Spleen (tissue), 11 donors: ENCODE measurements around the gene CCSAP. TPM values are rescaled to one million over a fixed set of nuclear protein-coding genes. Genes with fewer than 3 reads are reported as not detected.

Experiments used
- DNase-seq: peaks from one replicate; pipeline ENCODE4 v3.0.0-alpha.2; 2020
- H3K27ac ChIP-seq, 8 donors: fragments of 200-600 bp; sonication (generic) in 7 of 8; 1 replicate in 4 of 8; 2 replicates in 4 of 8; pipeline versions ENCODE4 v1.5.0 to v1.8.0; 2016 to 2021; ENCODE audit warnings: inconsistent platforms in 4 of 8, mild to moderate bottlenecking in 4 of 8, moderate library complexity in 1 of 8
- H3K27me3 ChIP-seq, 7 donors: fragments of 200-600 bp; sonication (generic) in 6 of 7; replicated peaks in 1 of 7; 1 replicate in 4 of 7; 2 replicates in 3 of 7; pipeline versions ENCODE4 v1.5.0 to v1.8.0; 2016 to 2021; ENCODE audit warnings: inconsistent platforms in 3 of 7, mild to moderate bottlenecking in 1 of 7
- H3K36me3 ChIP-seq, 6 donors: fragments of 200-600 bp; sonication (generic) in 5 of 6; 1 replicate in 4 of 6; 2 replicates in 2 of 6; pipeline versions ENCODE4 v1.5.0 to v1.8.0; 2016 to 2021; ENCODE audit warnings: inconsistent platforms in 2 of 6
- H3K4me1 ChIP-seq, 6 donors: fragments of 200-600 bp; sonication (generic) in 5 of 6; 1 replicate in 3 of 6; 2 replicates in 3 of 6; pipeline versions ENCODE4 v1.5.0 to v1.8.0; 2016 to 2021; ENCODE audit warnings: inconsistent platforms in 3 of 6
- H3K4me3 ChIP-seq, 8 donors: fragments of 200-600 bp; sonication (generic) in 7 of 8; 1 replicate in 4 of 8; 2 replicates in 4 of 8; pipeline versions ENCODE4 v1.5.0 to v1.8.0; 2016 to 2021; ENCODE audit warnings: inconsistent platforms in 4 of 8, mild to moderate bottlenecking in 4 of 8, moderate library complexity in 2 of 8
- H3K9me3 ChIP-seq, 8 donors: fragments of 200-600 bp; sonication (generic) in 7 of 8; 1 replicate in 4 of 8; 2 replicates in 4 of 8; pipeline versions ENCODE4 v1.5.0 to v1.8.0; 2016 to 2021; ENCODE audit warnings: inconsistent platforms in 4 of 8
- POLR2A ChIP-seq, 3 donors: fragments of 450-650 bp; IDR thresholded peaks; one replicate each; pipeline ENCODE4 v1.5.1; 2017; ENCODE audit warnings: antibody characterized with exemption in 3 of 3, mild to moderate bottlenecking in 1 of 3
- POLR2AphosphoS5 ChIP-seq, 3 donors: sonication (generic); formaldehyde crosslinking; IDR thresholded peaks; one replicate each; pipeline ENCODE4 v1.5.1; 2017; ENCODE audit warnings: antibody characterized with exemption in 3 of 3
- WGBS, 5 donors: extraction: QIAGEN DNeasy Blood & Tissue Kit in 3 of 5; methylation state at CpG; one replicate each; pipeline versions ENCODE4 v1.1.5 to v1.1.7; 2013 to 2018; 5-methylcytosine and 5-hydroxymethylcytosine counted together
- intact Hi-C: fragments of 100-400 bp; cut with DNase I; formaldehyde crosslinking; loops from one replicate; pipeline ENCODE4 v1.15.0; 2023; ENCODE audit warnings: low total_unique reads
- polyA plus RNA-seq, 3 donors: library from polyadenylated mRNA; stranded (reverse); fragments of 200-250 nt; gene quantifications; one replicate each; pipeline ENCODE4 v1.2.1, GENCODE V29; 2013
- total RNA-seq, 7 donors: library from RNA; depleted of rRNA in 3 of 7; stranded (reverse); fragments of >200 nt in 3 of 7; fragmentation: NEBNext Ultra II Directional in 4 of 7; extraction: Animal tissue kit (Norgen Biotek cat#: 25700) in 4 of 7; gene quantifications; one replicate each; pipeline versions ENCODE4 v1.1.0 to v1.2.1, GENCODE V29; 2016 to 2021
- TF ChIP-seq, protein P1 (sequence below), 11 experiments: fragments of 200-600 bp in 7 of 11; fragments of 450-650 bp in 4 of 11; sonication (generic) in 4 of 11; IDR thresholded peaks in 8 of 11; conservative IDR thresholded peaks in 3 of 11; 1 replicate in 7 of 11; 2 replicates in 4 of 11; pipeline versions ENCODE4 v1.4.0 to v1.8.0; 2016 to 2021; ENCODE audit warnings: antibody characterized with exemption in 11 of 11, inconsistent platforms in 4 of 11, mild to moderate bottlenecking in 1 of 11
- donor health status: healthy with polysubstance abuse.
- donor health status: DM: no; HTN: no; CAD: no; lungs with moderate emphysema.
- donor health status: DM: no; HTN: no; CAD: no.
- donor health status: Bipolar disorder and iron deficiency.
- donor health status: healthy.
- donor health status: DM: no; HTN: no; CAD: no.
- donor health status: DM: yes; HTN: yes; CAD: no.

CCSAP gene
- total and polyA plus RNA-seq, 10 donors: 2.1 to 11.4 (median 8.8) TPM

- intact Hi-C loops: no loop called here
- 88 to 97% (median 92%) methylated on average over 10 of the region's 10 CpGs for WGBS, 5 donors
- TF ChIP-seq POLR2AphosphoS5 (IDR thresholded peaks at IDR 0.05) (no peak), POLR2A (IDR thresholded peaks at IDR 0.05) (no peak)
- TF ChIP-seq, protein P1, sequence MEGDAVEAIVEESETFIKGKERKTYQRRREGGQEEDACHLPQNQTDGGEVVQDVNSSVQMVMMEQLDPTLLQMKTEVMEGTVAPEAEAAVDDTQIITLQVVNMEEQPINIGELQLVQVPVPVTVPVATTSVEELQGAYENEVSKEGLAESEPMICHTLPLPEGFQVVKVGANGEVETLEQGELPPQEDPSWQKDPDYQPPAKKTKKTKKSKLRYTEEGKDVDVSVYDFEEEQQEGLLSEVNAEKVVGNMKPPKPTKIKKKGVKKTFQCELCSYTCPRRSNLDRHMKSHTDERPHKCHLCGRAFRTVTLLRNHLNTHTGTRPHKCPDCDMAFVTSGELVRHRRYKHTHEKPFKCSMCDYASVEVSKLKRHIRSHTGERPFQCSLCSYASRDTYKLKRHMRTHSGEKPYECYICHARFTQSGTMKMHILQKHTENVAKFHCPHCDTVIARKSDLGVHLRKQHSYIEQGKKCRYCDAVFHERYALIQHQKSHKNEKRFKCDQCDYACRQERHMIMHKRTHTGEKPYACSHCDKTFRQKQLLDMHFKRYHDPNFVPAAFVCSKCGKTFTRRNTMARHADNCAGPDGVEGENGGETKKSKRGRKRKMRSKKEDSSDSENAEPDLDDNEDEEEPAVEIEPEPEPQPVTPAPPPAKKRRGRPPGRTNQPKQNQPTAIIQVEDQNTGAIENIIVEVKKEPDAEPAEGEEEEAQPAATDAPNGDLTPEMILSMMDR (IDR thresholded peaks at IDR 0.05 in 8 of 11, conservative IDR thresholded peaks at IDR 0.05 in 3 of 11): no peak
These were observed 34.6 kb upstream of the CCSAP start for GRCh38 chr1:229377429-229377828.

DNA sequence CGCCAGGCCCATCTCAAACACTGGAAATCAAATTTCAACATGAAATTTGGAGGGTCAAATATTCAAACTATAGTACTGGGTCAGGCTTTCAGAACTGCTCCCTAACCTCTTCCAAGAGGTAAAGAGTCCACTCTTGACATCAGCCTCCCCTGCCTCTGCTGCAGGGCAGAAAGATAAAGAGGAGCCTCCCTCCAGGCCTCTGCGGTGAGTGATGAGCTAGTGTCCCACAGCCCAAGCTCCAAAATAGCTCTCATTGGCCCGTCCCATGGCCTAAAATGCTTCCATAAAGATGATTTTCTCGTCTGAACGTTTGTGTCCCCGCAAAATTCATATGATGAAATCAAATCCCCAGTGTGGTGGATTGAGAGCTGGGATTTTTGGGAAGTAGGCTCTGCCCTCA, 33.7 kb upstream of the CCSAP start:
- 80 to 90% (median 89%) methylated on average over 6 of the region's 6 CpGs for WGBS, 5 donors
- intact Hi-C loops: no loop called here
- no peak for DNase-seq

More at GRCh38 chr1:229377429-229377828, 34.6 kb upstream of the CCSAP start:
- Histone ChIP-seq H3K36me3 (no peaks in the 10 kb centered on the region), H3K27ac (no peak overlapping the region), H3K27me3 (peaks cover 0 to 18% (median 0%) of the 10 kb centered on the region in 7 donors), H3K4me1 (no peaks in the 10 kb centered on the region), H3K4me3 (no peak overlapping the region), H3K9me3 (no peaks in the 10 kb centered on the region)
- no peak for DNase-seq

DNA sequence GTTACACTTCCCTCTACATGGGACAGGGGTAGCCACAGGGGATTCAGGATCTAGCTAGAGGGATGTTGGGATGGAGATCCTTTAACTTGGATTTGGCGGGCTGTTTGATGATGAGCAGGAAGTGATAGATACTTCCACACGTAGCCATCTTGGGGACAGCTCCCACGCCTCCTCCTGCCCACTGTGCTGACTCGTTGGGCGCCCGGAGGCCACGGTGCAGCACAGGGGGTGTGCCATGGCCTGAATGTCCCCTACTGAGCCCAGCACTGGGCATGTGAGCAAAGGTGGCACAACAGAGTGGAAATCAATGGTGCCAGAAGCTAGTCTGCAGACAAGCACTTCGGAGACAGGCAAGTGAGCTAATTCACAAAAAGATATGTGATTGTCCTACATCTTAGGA, 31.6 kb upstream of the CCSAP start:
- no peak overlapping the region for H3K4me3 ChIP-seq
- H3K27me3 ChIP-seq: peaks cover 0 to 23% (median 0%) of the 10 kb centered on the region in 7 donors
- no peak for DNase-seq
- H3K9me3 ChIP-seq: no peaks in the 10 kb centered on the region
- TF ChIP-seq POLR2AphosphoS5 (IDR thresholded peaks at IDR 0.05) (no peak), POLR2A (IDR thresholded peaks at IDR 0.05) (no peak)
- TF ChIP-seq, protein P1 (IDR thresholded peaks at IDR 0.05 in 8 of 11, conservative IDR thresholded peaks at IDR 0.05 in 3 of 11): no peak
- intact Hi-C loops: no loop called here
- WGBS, 5 donors: 86 to 91% (median 90%) methylated on average over 8 of the region's 8 CpGs
- no peak overlapping the region for H3K27ac ChIP-seq
- H3K36me3 ChIP-seq: no peaks in the 10 kb centered on the region
- H3K4me1 ChIP-seq: peaks cover 0 to 7% (median 0%) of the 10 kb centered on the region in 6 donors

More for the DNA sequence above, 33.7 kb upstream of the CCSAP start:
- Histone ChIP-seq H3K4me3 (no peak overlapping the region), H3K27me3 (peaks cover 0 to 15% (median 0%) of the 10 kb centered on the region in 7 donors), H3K27ac (no peak overlapping the region), H3K36me3 (no peaks in the 10 kb centered on the region), H3K9me3 (no peaks in the 10 kb centered on the region), H3K4me1 (no peaks in the 10 kb centered on the region)
- TF ChIP-seq POLR2A (IDR thresholded peaks at IDR 0.05) (no peak), POLR2AphosphoS5 (IDR thresholded peaks at IDR 0.05) (no peak)
- TF ChIP-seq, protein P1 (IDR thresholded peaks at IDR 0.05 in 8 of 11, conservative IDR thresholded peaks at IDR 0.05 in 3 of 11): no peak

DNA sequence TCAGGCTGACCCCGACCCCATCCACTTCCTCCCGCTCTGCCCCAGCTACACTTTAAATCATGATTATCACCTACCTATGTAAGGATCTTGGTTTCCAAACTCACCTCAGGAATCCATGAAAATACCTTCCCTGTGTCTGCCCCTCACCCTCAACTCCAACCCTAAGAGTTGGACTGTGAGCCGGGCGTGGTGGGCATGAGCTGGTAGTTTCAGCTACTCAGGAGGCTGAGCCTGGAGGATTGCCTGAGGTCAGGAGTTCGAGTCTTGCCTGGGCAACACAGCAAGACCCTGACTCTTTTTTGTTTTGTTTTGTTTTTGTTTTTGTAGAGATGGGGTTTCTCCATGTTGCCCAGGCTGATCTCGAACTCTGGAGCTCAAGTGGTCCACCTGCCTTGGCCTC, 30.5 kb upstream of the CCSAP start:
- no peak for DNase-seq
- intact Hi-C loops: no loop called here
- TF ChIP-seq, protein P1 (IDR thresholded peaks at IDR 0.05 in 8 of 11, conservative IDR thresholded peaks at IDR 0.05 in 3 of 11): no peak
- TF ChIP-seq POLR2AphosphoS5 (IDR thresholded peaks at IDR 0.05) (no peak), POLR2A (IDR thresholded peaks at IDR 0.05) (no peak)
- Histone ChIP-seq H3K4me3 (no peak overlapping the region), H3K27ac (no peak overlapping the region), H3K4me1 (peaks cover 0 to 7% (median 0%) of the 10 kb centered on the region in 6 donors), H3K27me3 (peaks cover 0 to 23% (median 0%) of the 10 kb centered on the region in 7 donors), H3K36me3 (no peaks in the 10 kb centered on the region), H3K9me3 (no peaks in the 10 kb centered on the region)
- 70 to 89% (median 82%) methylated on average over 6 of the region's 6 CpGs for WGBS, 5 donors
